GM19099 (cell line): Measurements from ENCODE around the gene SERPINB3.
"Not testable (repeated sequence)": the region's sequence is repeated elsewhere in the genome, so short reads cannot be mapped to it uniquely, and the experiment has no call there.

Experiments used
- POLR2A ChIP-seq: IDR thresholded peaks from 3 replicates; pipeline ENCODE4 v1.6.1; 2011; ENCODE audit warnings: low read depth; ENCODE audit not compliant: insufficient read length; ENCODE audit errors: extremely low read depth

Gene SERPINB3

GRCh38 chr18:63661750-63662149, at the start of gene SERPINB3:
SERPINB3 (minus strand) TSS chr18:63661893; CDS start chr18:63661216, 677 bp downstream.
- not testable (repeated sequence) for TF ChIP-seq POLR2A

GRCh38 chr18:63708650-63709049, 47.0 kb upstream of the SERPINB3 start:
- no peak for TF ChIP-seq POLR2A

- no peak for TF ChIP-seq POLR2A
Measured at GRCh38 chr18:63707816-63708215, 46.1 kb upstream of the SERPINB3 start.

- no peak for TF ChIP-seq POLR2A
Measured at GRCh38 chr18:63705401-63705800, 43.7 kb upstream of the SERPINB3 start.

DNA sequence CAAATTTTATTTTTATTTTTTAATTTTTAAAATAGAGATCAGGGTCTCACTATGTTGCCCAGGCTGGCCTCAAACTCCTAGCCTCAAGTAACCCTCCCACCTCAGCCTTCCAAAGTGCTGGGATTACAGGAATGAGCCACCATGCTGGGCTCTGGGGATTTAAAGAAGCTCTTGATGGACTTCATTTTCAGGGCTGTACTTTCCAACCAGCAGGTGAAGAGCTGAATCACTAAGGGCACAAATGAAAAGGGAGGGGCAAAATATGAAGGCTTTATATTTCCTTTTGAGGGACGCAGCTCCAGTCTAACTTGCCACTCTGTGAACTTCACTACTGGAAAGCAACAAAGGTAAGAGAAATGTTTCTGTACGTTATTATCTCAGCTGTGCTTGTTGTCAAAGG, 41.0 kb upstream of the SERPINB3 start, which contains the start of gene SERPINB11:
Gene SERPINB11, plus strand, starts transcription at position 301 of the 400 bp plus-strand sequence. CDS start 7,234 bp downstream, outside the sequence.
- TF ChIP-seq POLR2A = no peak

DNA sequence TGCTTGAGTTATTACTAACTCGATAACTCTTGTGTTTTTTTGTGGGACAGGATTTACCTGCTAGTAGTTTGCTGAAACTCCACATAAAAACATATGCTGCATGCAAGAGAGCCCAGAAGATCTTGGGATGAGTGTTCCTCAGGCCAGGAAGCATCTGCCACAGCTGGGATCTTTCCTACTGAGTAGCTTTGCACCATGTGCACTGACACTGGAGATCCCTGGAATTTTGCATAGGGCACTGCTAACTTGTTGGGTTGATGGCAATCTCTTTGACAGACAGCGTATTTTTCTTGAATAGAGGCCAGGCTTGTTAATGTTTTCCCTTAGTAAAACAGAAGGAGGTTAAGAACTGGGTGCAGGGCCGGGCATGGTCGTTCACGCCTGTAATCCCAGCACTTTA, 40.3 kb upstream of the SERPINB3 start:
- TF ChIP-seq POLR2A = no peak

GRCh38 chr18:63700501-63700900, 38.8 kb upstream of the SERPINB3 start:
- TF ChIP-seq POLR2A = no peak

GRCh38 chr18:63697097-63697660, 35.5 kb upstream of the SERPINB3 start:
- no peak for TF ChIP-seq POLR2A

GRCh38 chr18:63689064-63689463, 27.4 kb upstream of the SERPINB3 start:
- no peak for TF ChIP-seq POLR2A

DNA sequence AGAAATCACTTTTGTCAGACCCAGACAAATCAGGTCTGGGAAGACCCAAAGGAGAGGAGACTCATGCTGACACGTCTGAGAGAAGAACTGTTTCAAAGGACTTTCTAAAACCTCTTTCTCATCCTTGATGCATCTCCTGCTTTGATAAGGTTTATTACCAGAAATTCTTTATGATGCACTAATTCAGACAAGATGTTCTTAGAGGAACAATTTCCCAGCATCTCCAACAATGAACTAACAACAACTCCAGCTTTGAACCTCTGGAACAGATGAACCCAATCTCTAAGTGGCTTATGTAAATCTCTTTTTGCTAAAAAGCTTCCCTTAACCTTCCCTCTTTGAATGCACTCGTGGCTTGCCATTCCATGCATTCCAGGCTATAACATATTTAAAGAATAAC, 25.2 kb upstream of the SERPINB3 start:
- no peak for TF ChIP-seq POLR2A

GRCh38 chr18:63684718-63685117, 23.0 kb upstream of the SERPINB3 start:
- no peak for TF ChIP-seq POLR2A

DNA sequence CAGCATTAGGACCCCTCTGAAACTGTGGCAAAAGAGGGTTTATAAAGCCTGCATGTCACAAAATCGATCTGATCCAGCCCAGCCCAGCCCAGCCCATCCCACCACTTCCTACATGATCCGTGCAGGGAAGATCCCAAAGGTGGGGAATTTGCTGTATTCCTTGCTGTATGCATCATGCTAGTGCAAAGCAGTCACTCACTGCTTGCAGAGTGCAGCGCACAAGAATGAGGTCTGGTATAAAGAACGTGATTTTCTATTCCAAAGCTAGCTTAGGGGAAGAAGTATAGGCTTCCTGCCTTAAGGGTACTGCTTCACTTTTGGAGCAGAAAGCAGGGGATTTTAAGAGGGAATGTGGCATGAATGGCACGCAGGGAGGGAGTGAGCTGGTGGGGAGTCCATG, 22.2 kb upstream of the SERPINB3 start:
- TF ChIP-seq POLR2A = no peak

DNA sequence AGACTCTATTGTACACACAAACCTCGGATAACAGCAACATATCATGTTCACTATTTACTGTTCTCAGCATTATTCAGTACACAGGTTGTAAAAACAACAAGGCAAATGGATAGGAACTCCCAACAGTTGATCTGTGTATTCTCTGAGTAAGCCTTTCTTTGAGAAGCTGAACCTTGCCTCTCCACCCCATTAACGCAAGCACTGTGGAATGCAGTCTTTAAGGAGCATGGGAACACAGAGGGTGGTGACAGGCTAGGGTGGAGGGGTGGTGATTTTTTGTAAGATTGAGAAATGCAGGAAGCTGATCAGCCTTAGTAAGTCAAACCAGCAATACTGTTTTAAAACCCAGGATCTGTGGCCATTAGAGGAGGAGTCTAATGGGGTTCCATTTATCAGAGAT, 21.5 kb upstream of the SERPINB3 start:
- no peak for TF ChIP-seq POLR2A

GRCh38 chr18:63681449-63682340, 20.0 kb upstream of the SERPINB3 start:
- no peak for TF ChIP-seq POLR2A

DNA sequence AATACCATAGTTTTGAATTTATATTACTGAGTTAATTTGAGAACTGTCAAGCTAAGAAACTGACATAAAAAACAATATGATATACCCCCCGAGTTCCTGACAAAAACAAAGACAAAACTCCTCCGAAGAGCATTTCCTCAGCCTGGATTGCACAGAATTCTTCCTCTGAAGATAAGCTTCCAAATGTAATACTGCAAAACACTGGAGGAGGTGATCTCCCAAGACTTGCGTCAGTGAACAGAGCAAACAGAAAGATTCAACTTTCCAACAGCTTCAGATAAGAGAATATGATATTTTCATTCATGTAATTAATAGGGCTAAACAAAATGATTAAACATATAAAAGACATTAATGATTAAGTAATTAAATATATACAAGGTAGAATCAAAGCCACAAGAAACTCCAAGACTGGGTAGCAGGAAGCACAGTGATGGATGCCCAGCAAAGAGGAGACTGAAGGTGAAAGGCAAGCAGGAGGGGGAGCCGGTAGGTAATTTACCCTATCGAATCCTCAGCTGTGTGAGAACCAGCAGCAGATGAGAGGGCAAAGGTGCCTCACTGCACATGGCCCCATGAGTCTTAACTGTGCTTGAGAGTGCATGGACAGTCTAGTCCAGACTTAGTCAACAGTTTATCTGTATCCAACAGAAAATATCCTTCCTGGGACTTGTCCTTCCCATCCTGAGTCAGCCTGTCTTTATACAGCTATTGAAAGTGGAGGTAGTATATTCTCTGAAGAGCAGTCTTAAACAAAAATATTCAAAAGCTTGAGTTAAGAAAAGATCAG, 18.3 kb upstream of the SERPINB3 start:
- no peak for TF ChIP-seq POLR2A
